ENCODE results near the gene ANTXR1. TPM values are rescaled to one million over a fixed set of nuclear protein-coding genes. Genes with fewer than 3 reads are reported as not detected.

Gene ANTXR1
- total RNA-seq, 1 donor: 206 TPM

DNA sequence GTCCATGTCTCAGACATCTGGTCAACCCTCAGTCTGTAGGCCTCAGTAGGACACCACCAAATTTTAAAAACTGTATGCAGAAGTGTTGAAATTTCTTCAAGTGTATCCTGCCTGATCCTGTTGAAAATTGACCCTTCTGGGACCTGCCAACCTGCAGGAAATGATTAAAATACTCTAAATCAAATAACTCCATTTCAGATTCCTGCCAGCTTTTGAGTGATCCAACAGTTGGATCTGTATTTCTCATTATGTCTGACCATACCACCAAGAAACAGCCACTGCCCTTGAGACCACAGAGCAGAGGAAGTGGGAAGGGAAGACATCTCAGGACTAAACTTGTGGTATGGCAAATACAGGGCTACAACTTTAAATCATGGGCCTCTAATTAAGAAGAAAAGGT, 113.4 kb downstream of the ANTXR1 start:
- TF ChIP-seq, protein P1, sequence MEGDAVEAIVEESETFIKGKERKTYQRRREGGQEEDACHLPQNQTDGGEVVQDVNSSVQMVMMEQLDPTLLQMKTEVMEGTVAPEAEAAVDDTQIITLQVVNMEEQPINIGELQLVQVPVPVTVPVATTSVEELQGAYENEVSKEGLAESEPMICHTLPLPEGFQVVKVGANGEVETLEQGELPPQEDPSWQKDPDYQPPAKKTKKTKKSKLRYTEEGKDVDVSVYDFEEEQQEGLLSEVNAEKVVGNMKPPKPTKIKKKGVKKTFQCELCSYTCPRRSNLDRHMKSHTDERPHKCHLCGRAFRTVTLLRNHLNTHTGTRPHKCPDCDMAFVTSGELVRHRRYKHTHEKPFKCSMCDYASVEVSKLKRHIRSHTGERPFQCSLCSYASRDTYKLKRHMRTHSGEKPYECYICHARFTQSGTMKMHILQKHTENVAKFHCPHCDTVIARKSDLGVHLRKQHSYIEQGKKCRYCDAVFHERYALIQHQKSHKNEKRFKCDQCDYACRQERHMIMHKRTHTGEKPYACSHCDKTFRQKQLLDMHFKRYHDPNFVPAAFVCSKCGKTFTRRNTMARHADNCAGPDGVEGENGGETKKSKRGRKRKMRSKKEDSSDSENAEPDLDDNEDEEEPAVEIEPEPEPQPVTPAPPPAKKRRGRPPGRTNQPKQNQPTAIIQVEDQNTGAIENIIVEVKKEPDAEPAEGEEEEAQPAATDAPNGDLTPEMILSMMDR (IDR thresholded peaks at IDR 0.05; ENCODE audit: insufficient read depth, low read depth, low read length): no peak
- DNase-seq (ENCODE audit: low read depth): no peak
- H3K4me3 ChIP-seq (ENCODE audit: low read depth, low read length): no peak overlapping the region

GRCh38 chr2:69131452-69131851, 118.5 kb downstream of the ANTXR1 start:
- no peak overlapping the region for H3K4me3 ChIP-seq (ENCODE audit: low read depth, low read length)
- DNase-seq (ENCODE audit: low read depth): no peak
- TF ChIP-seq, protein P1 (IDR thresholded peaks at IDR 0.05; ENCODE audit: insufficient read depth, low read depth, low read length): no peak

DNA sequence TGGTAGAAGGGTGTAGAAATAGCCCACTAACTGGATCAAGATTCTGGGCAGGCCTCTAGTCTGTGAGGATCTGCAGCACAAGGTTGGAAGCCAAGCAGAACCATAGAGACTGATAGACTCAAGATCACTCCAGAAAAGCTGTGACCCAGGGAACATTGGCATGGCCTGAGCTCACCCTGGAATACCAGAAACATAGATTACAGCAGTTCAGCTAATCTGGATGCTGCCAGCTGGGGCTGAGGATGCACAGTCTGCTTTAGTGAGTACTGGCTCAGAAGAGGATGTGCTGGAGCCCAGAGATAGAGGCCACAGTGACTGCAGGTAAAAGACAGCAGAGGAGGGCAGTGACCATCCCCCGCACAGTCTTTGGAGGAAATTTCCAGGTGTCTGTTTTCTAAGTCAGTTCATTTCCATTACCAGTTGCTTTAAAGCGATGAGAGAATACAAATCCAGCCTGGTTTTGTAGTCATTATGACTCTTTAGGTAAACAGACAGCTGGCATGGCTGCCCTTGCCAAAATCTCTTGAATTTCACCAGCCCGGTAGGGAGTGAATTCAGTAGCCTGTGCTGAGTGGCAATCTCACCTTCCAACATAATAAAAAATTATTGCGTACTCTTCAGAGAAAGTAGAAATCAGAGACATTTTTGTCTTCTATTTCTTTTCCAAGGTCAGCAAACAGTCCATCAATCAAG, 119.2 kb downstream of the ANTXR1 start:
- no peak for DNase-seq (ENCODE audit: low read depth)
- H3K4me3 ChIP-seq (ENCODE audit: low read depth, low read length): no peak overlapping the region
- TF ChIP-seq, protein P1 (IDR thresholded peaks at IDR 0.05; ENCODE audit: insufficient read depth, low read depth, low read length): no peak

DNA sequence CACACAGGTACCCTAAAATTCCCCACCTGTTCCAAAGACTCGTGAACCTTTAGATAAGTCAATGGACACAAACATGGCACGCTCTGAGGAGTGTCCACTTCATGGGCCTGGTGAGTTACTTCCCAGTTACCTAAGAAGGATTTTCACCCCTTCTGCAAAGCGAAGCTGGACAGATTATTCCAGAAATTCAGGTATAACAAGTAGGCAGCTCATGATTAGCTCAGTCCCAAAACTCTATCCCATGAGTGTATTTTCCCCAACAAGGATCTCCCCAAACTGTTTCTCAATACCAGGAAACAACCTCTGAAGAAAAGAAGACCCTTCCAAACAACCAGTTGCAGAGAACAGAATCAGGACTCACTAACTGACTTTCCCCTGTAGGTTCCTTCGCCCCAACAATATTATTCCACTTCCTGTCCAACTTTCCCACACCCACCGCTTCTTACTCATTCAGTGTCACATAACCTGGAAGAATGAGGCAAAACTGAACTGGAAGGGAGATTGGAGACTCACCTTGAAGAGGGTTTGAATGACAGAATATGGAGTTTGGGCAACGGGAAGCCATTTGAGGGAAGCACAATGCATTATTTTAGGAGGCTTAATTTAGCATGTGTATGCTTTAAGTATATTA, 120.1 kb downstream of the ANTXR1 start:
- no peak for DNase-seq (ENCODE audit: low read depth)
- no peak overlapping the region for H3K4me3 ChIP-seq (ENCODE audit: low read depth, low read length)

DNA sequence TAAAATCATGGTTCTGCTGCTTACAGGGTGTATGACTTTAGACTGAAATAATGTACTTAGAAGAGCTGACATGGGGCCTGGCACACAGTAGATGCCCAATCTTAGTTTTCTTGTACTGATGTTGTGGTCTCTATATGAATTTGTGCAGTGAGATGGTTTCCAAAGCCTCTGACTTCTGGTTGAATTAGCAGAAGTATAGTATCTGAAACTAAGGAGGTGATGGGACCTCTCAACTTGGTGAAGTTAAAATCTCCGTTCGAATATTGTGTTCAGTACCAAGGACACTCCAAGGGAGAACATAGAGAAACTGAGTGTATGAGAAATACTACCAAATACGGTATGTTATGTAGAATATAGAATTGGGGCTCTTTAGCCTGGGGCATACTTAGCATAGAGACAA, 120.9 kb downstream of the ANTXR1 start:
- no peak for DNase-seq (ENCODE audit: low read depth)
- TF ChIP-seq, protein P1 (IDR thresholded peaks at IDR 0.05; ENCODE audit: insufficient read depth, low read depth, low read length): no peak

More for the DNA sequence above, 120.1 kb downstream of the ANTXR1 start:
- TF ChIP-seq, protein P1 (IDR thresholded peaks at IDR 0.05; ENCODE audit: insufficient read depth, low read depth, low read length): no peak

DNA sequence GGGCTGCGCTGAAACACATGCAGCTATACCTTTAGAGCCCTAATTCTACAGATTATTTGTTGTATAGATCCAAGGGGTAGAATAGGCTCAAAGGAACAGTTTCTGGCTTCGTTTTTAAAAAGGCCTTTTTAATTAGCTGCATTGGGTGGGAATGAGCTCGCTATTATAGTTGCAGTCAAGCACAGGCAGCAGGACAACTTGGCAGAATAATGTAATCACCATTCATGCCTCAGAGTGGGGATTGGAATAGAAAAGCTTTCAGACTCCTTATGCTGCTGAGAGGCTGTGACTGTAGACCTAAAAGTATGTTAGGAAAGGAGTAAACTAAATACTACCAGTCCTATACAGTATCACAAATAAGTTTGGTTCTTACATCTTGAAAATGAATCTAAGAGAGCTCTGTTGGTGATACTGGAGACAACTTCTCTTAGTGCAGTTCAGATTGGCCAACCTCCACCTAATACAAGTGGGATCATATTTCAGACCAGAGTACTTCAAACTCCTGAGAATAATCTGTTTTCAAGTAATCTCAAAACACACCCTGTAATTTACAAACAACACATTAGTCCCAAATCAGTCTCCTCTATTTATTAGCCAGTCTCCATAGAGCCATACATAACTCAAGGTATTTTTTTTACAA, 121.4 kb downstream of the ANTXR1 start:
- no peak overlapping the region for H3K4me3 ChIP-seq (ENCODE audit: low read depth, low read length)
- DNase-seq (ENCODE audit: low read depth): peak; percentile 44
- TF ChIP-seq, protein P1 (IDR thresholded peaks at IDR 0.05; ENCODE audit: insufficient read depth, low read depth, low read length): no peak

More for the DNA sequence above, 120.9 kb downstream of the ANTXR1 start:
- H3K4me3 ChIP-seq (ENCODE audit: low read depth, low read length): no peak overlapping the region
